GM21529 (cell line): ENCODE measurements around the gene THSD4.

Source experiments
- ATAC-seq: cut with Tn5 transposase; IDR thresholded peaks from one replicate; pipeline ENCODE4 v1.9.1; 2021; ENCODE audit not compliant: unreplicated experiment

Gene THSD4

DNA sequence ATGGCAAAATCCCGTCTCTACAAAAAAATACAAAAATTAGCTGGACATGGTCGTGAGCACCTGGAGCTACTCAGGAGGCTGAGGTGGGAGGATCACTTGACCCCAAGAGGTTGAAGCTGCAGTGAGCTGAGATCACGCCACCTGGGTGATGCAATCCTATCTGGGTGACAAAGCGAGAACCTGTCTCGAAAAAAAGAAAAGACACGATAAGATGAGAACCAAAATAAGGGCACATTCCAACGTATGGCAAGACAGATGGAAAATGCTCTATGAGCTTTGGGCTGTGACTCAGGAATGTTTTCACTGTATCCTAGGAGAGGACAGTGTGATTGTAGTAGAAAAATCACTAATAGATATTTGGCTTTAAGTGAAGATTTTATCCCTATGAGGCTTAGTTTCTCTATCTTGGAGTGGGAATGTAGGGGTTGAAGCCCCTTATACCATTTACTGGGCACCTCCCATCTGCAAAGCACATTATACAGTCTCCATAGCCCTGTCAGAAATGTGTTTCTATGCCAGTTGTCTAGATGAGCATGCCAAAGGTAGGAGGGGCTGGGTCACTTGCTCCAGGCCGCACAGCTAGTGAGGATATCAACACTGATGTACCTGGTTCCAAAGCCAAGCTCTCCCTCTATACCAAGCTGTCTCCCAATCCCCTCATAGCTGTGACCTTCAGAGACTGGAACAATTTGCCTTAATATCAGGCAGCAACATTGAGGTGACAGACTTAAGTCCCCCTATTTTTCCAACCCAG, 641.5 kb downstream of the THSD4 start:
- no peak for ATAC-seq

GRCh38 chr15:71757741-71758530, 642.7 kb downstream of the THSD4 start:
- no peak for ATAC-seq

DNA sequence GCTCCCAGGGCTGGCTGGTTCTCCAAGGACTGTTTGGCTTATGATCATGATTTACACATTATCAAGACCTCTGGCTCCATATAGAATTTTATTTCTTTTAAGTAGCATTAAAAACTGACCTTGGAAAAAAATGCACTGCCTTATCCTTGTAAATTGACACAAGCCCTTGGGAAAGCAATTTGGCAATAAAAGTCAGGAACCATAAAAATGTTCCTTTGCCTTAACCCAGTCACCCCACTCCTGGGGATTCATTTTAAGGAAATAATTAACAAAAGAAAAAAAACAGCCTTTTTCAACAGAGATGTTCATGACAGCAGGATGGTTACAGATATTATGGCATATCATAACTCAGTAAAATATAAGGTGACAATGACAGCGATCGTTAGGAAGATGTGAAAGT, 643.4 kb downstream of the THSD4 start:
- ATAC-seq: no peak

GRCh38 chr15:71760852-71761251, 645.6 kb downstream of the THSD4 start:
- ATAC-seq: no peak

DNA sequence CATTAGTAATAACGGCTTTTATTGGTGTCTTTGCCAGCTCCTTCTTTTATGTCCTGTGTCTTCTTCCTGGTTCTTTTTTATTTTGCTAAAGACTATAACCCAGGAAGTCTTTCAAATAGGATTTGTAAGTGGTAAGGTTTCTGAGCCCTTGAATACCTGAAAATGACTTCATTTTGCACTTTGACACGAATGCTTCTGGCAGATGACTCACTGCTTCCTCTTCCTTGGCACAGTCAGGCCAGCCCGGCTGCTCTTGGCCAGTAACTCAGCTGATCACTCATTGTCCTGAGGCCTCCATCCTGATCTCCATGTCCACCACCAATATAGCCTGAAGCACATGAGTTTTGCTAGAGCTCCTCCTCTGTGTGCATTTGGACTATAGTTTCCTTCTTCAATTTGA, 646.4 kb downstream of the THSD4 start:
- no peak for ATAC-seq

- ATAC-seq: no peak
These were observed 652.9 kb downstream of the THSD4 start for GRCh38 chr15:71768184-71768583.

- ATAC-seq: no peak
These were observed 658.1 kb downstream of the THSD4 start for GRCh38 chr15:71773206-71773859.

GRCh38 chr15:71775856-71776255, 660.6 kb downstream of the THSD4 start:
- no peak for ATAC-seq

DNA sequence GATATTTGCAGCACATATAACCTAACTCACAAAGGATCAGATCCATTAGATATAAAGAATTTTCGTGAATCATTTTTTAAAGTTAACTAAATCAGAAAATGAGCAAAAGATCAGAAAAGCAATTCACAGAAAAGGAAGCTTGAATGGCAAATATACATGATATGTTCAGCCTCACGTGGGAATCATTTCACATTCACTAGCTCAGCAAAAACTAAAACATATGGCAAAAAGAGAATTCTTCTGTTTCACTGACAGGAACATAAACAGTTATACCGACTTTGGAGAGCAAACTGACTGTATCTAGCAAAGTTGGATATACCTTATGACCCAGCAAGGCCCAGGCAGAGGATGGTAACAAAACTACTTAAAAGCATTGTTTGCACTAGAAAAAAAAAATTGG, 661.0 kb downstream of the THSD4 start:
- no peak for ATAC-seq

- no peak for ATAC-seq
These were observed 662.1 kb downstream of the THSD4 start for GRCh38 chr15:71777216-71777943.

GRCh38 chr15:71779073-71779797, 664.0 kb downstream of the THSD4 start:
- ATAC-seq: no peak

- ATAC-seq: peak; percentile 61
These were observed 665.1 kb downstream of the THSD4 start for GRCh38 chr15:71780115-71780976.

- peak; percentile 60 for ATAC-seq
These were observed 666.1 kb downstream of the THSD4 start for GRCh38 chr15:71781179-71781964.

DNA sequence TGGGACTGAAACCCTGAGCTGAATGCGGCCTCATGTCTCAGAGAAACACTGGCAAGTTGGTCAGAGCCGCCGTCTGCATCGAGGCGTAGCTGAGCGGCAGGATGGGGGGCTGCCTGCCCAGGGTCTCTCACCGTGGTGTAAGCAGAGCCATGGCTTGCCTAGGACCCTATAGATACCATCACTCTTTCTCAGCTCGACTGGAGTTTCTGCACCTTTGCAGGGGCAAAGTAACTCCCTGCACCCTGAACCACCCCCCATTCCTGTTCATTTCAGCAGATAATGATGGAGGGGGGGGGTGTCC, 666.6 kb downstream of the THSD4 start:
- ATAC-seq: no peak

DNA sequence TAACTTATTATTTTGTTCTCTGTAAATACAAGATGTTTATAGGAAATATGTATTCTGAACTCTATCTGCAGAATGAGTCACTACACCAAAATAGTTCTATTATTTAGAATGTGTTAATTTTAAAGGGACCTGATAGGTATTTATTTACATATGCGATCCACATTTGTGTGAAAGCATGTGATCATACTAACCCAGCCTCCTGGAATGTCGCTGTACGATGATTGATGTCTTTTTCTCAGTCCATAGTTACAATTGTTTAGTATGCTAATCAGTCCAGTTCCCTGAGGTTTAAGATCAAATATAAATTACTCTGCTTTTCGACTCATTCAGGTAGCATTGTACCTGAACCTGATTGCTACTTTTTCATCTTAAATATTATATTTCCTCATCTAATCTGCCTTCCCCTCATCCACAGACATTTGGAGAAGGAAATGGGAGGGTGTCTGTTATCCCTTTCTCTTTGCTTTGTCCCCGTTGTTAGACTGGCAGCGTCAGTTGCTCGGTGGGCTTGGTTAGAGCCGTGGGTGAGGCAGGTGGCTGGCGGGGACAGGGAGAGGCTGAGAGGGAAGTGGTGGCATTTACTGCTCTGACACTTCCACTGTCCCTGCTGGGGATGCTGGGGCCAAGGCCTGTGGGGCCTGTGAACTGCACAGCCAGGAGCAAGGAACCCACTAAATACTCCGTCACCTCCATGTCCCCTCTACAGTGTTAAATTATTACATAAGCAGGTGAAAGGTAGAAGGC, 667.3 kb downstream of the THSD4 start:
- ATAC-seq: no peak

DNA sequence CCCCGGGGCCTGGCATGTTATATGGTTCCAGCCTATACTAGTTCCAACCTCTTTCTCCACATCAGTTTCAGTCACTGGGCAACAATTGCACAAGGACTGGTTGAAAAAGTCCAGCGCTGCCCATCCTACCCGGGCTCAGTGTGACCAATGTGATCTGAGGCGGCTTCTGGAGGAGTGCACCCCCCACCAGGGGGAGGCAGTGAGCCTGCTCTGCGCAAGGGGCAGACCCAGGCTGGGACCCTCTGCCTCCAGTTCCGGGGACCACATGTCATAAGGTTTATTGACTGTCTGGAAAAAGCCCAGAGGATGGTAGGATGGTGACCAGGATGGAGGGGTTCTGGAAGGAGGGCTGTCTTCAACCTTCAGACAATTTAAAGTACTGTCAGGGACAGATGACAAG, 669.4 kb downstream of the THSD4 start:
- no peak for ATAC-seq

GRCh38 chr15:71785996-71786395, 670.7 kb downstream of the THSD4 start:
- no peak for ATAC-seq

GRCh38 chr15:71786673-71787072, 671.4 kb downstream of the THSD4 start:
- no peak for ATAC-seq
